Measurements from ENCODE around the gene STX16.

Gene STX16

GRCh38 chr20:58710481-58711265, 59.6 kb downstream of the STX16 start:
- no peak for DNase-seq (ENCODE audit: low spot score)

DNA sequence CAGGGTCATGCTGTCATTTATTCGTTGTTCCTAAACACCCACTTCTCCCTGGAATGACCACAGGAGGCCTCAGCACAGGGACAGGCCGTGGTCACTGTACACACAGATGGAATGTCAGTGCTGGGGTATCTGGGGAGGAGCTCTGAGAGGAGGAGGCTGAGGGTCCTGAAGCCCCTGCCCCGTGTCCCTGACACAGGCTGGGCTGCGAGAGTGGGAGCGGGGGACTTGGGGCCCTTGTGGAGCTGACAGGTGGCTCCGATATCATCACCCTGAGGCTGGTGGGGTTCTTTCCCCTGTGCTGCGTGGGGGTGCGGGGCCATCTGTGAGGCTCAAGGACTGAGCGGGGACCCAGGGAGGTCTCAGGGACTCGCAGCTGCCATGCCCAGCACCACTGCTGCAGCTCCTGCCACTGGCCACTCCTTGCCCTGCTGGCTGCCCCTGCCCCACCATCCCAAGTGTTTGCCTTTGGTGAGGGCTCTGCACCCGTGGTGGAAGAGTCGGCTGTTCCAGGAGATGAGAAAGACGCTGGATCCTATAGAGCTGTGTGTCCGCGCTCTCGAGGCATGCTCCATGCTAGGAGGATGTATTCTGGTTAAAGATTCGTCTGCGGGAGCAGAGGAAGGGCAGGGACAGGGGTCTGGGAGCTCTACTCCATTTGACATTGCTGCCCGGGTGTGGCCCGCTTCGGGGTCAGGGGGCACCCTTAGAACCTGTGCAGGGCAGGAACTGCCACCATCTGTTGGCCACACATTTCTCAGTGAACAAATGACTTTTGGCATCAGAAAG, 60.4 kb downstream of the STX16 start:
- DNase-seq (ENCODE audit: low spot score), result no peak

DNA sequence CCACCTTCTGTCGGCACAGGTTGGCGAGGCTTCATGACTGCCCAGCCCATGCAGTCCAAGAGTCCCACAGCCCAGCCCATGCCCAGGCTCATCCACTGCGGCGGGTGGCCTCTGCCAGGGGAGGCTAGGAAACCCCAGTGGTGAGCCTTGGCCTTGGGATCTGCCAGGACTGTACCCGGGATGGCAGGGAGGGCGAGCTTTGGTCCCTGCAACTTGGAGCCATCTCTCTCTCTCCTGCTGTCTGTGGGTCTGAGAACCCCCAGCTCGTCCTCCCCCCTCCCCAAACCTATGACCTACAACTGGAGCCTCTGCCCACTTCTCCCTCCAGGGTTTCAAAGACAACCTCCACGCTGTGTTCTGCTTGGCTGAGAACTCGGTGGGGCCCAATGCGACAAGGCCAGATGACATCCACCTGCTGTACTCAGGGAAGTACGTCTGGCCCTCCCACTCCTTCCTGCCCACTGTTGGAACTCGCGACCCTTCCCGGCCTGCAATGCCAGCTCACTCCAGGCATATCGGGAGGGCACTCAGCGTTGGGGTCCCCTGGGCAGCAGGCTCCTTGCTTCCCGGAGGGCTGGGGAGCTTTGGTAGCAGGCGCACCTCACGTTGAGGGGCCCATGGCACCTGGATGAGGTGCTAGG, 61.2 kb downstream of the STX16 start:
- DNase-seq (ENCODE audit: low spot score), result no peak

DNA sequence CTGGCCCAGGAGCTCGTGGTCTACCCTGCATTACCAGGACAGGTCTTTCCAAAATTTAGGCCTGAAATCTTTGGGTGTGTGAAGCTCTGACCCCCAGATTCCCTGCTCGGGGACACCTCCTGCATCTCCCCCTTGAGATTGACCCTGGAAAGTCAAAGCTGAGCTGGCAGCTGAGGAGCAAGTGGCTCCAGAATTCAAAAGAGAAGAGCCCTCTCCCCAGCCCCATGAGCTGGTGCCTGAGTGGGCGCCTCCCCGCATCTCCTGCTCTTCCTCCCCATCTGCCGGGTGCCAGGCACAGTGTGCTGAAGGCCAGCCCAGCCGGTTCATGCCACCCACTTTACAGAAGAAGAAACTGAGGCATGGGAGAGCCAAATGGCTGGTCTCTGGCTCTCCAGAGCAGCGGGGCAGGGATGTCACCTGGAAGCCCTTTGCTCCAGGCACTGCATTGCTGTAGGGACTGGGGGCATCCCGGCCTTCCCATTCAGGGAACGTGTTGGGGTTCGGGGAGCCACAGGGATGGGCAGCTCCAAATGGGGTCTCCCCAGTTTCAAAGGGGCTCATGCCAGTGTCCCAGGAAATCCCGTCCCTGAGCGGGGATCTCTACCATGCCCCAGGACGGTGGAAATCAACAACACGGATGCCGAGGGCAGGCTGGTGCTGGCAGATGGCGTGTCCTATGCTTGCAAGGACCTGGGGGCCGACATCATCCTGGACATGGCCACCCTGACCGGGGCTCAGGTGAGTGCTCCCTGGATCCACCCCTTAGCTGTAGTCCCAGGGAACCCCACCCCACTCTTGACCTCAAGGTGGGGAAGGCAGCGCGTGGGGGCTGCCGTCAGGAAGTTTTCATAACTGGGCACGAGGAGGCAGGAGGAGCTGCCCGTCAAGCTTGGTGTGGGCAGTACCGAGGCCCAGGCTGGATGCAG, 62.0 kb downstream of the STX16 start:
- peak; percentile 2 for DNase-seq (ENCODE audit: low spot score)

- peak; percentile 8 for DNase-seq (ENCODE audit: low spot score)
Observed at GRCh38 chr20:58713801-58714339, 62.8 kb downstream of the STX16 start.

GRCh38 chr20:58714340-58714922, 63.3 kb downstream of the STX16 start:
- peak; percentile 9 for DNase-seq (ENCODE audit: low spot score)

DNA sequence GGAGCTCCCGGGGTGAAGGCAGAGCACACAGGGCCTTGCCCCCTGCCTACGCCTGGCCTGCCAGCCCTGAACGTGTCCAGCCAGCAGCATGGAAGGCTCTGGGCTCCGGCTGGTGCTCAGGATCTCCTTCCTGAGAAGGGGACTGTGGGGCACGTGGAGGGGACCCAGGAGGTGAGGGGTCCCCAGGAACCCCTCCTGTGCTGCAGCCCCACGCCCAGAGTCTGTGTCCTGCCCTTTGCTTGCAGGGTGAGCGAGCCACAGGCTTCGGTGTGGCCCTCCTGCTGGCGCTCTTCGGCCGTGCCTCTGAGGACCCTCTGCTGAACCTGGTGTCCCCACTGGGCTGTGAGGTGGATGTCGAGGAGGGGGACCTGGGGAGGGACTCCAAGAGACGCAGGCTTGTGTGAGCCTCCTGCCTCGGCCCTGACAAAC, 63.9 kb downstream of the STX16 start:
- DNase-seq (ENCODE audit: low spot score), result peak; percentile 5

- DNase-seq (ENCODE audit: low spot score), result peak; percentile 7
Observed at GRCh38 chr20:58715391-58715800, 64.3 kb downstream of the STX16 start.

DNA sequence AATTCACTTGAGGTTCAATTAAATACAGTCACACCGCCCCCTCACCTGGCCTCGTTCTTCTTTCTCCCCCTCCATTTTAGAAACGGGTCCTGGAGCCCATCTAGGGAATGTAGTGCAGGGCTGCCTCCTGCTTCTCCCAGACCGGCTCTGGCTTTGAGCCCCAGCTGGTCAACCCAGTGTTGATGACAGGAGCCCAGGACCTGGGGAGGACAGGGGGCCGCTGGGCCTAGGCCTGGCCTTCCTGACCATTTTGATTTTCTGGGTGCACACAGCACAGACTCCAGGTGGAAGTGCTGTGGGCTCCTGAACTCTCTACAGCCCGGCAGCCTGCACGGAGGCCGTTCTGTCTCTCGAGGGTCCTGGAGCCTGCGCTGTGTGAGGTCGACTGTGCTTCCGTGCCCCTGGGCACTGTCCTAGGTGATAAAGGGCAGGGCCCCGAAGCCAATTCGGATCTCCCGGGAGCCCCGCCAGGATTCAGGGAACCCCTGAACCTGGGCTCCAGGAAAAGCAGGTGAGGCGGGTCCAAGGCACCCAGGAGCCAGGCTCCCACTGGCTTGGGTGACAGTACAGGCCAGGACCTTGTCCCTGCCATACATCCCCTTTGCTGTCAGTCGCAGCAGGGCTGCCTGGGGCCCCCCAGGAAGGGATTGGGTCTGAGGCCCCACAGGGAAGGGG, 64.9 kb downstream of the STX16 start:
- DNase-seq (ENCODE audit: low spot score), result peak; percentile 2

DNA sequence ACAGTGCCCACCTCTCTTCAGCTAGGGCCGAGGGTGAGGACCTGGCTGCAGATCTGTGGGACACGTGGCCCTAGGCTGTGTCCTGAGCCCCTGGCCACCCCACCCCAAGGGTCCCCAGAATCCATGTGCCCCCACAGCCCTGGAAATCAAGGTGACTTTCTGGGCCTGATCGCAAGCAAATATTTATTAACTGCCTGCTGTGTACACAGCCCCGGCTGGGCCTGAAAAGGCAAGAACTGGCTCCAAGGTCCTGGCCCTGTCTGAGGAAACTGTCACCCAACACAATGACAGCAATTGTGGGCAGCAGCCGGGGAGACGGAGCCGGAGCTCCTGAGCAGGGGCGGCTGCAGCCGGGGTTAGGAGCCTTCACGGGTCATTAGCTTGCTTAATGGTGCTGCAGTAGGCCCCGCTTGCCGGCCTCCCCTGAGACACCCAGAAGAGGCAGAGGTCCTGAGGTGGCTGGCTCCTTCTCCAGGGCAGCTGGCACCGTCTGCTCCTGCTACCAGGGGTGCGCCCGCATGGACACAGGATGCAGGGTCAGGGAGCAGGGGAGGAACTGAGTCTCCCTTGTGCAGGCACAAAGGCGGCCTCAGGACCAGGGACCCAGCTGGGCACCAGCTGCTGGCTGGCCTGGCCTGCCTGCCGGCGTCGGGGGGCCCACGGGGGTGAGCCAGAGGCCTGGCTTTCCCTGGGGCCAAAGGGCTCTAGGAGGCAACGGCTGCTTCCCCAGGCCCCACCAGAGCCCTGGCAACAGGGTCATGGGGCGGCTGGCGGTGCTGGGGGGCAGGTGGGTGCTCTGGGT, 65.6 kb downstream of the STX16 start:
- DNase-seq (ENCODE audit: low spot score), result peak; percentile 11

- DNase-seq (ENCODE audit: low spot score), result peak; percentile 4
Observed at GRCh38 chr20:58717278-58718091, 66.4 kb downstream of the STX16 start.

- peak; percentile 5 for DNase-seq (ENCODE audit: low spot score)
Observed at GRCh38 chr20:58718121-58718563, 67.1 kb downstream of the STX16 start.

GRCh38 chr20:58718729-58719128, 67.6 kb downstream of the STX16 start:
- DNase-seq (ENCODE audit: low spot score), result peak; percentile 5

GRCh38 chr20:58719258-58719657, 68.2 kb downstream of the STX16 start:
- DNase-seq (ENCODE audit: low spot score), result peak; percentile 3

DNA sequence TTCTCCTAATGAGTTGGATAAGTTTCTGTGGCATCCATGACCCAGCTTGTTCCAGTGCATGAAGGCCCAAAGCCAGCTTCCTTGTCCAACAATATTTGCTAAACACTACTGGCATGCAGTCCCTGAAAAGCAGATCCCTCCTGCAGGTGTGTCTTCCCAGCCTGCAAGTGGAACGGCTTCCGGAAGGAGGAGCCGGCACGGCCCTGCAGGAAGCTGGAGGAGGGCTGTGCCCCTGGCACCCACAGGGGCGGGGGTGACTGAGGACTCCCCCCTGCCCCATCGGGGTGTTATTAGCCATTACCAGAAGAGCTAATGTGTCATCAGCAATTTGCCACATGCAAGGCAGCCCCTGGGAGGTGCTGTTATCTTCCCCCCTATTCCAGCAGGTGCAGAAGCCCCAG, 68.9 kb downstream of the STX16 start:
- DNase-seq (ENCODE audit: low spot score), result no peak

DNA sequence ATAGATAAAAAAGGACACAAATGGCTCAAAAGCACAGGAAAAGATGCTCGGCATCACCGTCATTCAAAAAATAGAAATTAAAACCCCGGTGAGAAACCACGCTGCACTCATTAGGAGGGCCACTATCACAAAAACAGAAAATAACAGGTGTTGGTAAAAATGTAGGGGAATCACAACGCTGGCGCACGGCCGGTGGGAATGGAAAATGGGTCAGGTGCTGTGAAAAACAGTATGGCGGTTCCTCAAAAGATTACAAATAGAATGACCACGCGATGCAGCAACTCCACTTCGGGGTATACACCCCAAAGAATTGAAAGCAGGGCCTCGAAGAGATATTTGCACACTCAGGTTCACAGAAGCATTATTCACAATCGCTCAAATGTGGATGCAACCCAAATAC, 69.8 kb downstream of the STX16 start:
- no peak for DNase-seq (ENCODE audit: low spot score)

- DNase-seq (ENCODE audit: low spot score), result no peak
Observed at GRCh38 chr20:58721951-58722778, 71.1 kb downstream of the STX16 start.

Data from HuH-7 (cell line).